ENCODE measurements around the gene MFSD6.
"Not testable (repeated sequence)": the region's sequence is repeated elsewhere in the genome, so short reads cannot be mapped to it uniquely, and the experiment has no call there.

Gene MFSD6

GRCh38 chr2:190405995-190406394, 2.2 kb upstream of the MFSD6 start:
- no peak for DNase-seq

GRCh38 chr2:190406805-190407204, 1.4 kb upstream of the MFSD6 start:
- DNase-seq, result no peak

- no peak for DNase-seq
Observed at GRCh38 chr2:190407246-190407661, 901 bp upstream of the MFSD6 start.

GRCh38 chr2:190408538-190409271, 550 bp downstream of the MFSD6 start:
- DNase-seq, result peak; percentile 56

GRCh38 chr2:190409616-190410015, 1.5 kb downstream of the MFSD6 start:
- no peak for DNase-seq

GRCh38 chr2:190410166-190410565, 2.0 kb downstream of the MFSD6 start:
- DNase-seq, result no peak

GRCh38 chr2:190412966-190413365, 4.8 kb downstream of the MFSD6 start:
- no peak for DNase-seq

- DNase-seq, result peak; percentile 50
Observed at GRCh38 chr2:190413421-190413820, 5.3 kb downstream of the MFSD6 start.

GRCh38 chr2:190415251-190415650, 7.1 kb downstream of the MFSD6 start:
- no peak for DNase-seq

- no peak for DNase-seq
Observed at GRCh38 chr2:190415794-190416775, 7.9 kb downstream of the MFSD6 start.

GRCh38 chr2:190417045-190417842, 9.1 kb downstream of the MFSD6 start:
- no peak for DNase-seq

- no peak for DNase-seq
Observed at GRCh38 chr2:190418727-190419126, 10.6 kb downstream of the MFSD6 start.

- no peak for DNase-seq
Observed at GRCh38 chr2:190420801-190421200, 12.6 kb downstream of the MFSD6 start.

GRCh38 chr2:190425221-190425866, 17.2 kb downstream of the MFSD6 start:
- DNase-seq, result peak; percentile 49

- no peak for DNase-seq
Observed at GRCh38 chr2:190425883-190426658, 17.9 kb downstream of the MFSD6 start.

GRCh38 chr2:190430866-190431265, 22.7 kb downstream of the MFSD6 start:
- not testable (repeated sequence) for DNase-seq

- DNase-seq, result no peak
Observed at GRCh38 chr2:190431907-190432306, 23.8 kb downstream of the MFSD6 start.

- DNase-seq, result no peak
Observed at GRCh38 chr2:190432567-190433231, 24.5 kb downstream of the MFSD6 start.

- peak; percentile 20 for DNase-seq
Observed at GRCh38 chr2:190435031-190435670, 27.0 kb downstream of the MFSD6 start.

GRCh38 chr2:190436557-190436956, 28.4 kb downstream of the MFSD6 start:
- DNase-seq, result no peak

- DNase-seq, result no peak
Observed at GRCh38 chr2:190440113-190440512, 32.0 kb downstream of the MFSD6 start.
